ENCODE data around the gene NHLRC3.

NHLRC3 gene

GRCh38 chr13:39039041-39039440 is 785 bp downstream of the NHLRC3 start:
- H3K27ac ChIP-seq = peak overlapping the region in 1 of 2 donors; percentile 78
- H3K4me3 ChIP-seq = peak overlapping the region; percentile 89
- no peak for TF ChIP-seq CTCF (IDR thresholded peaks at IDR 0.05)
- DNase-seq (ENCODE audit: low spot score) = no peak

- Histone ChIP-seq H3K27ac (peak overlapping the region in 1 of 2 donors; percentile 44), H3K4me3 (no peak overlapping the region)
- no peak for DNase-seq (ENCODE audit: low spot score)
- no peak for TF ChIP-seq CTCF (IDR thresholded peaks at IDR 0.05)
Measured at GRCh38 chr13:39040206-39040605, 1.9 kb downstream of the NHLRC3 start.

GRCh38 chr13:39044536-39044935 is 6.3 kb downstream of the NHLRC3 start:
- DNase-seq (ENCODE audit: low spot score) = no peak
- Histone ChIP-seq H3K4me3 (no peak overlapping the region), H3K27ac (no peak overlapping the region)
- no peak for TF ChIP-seq CTCF (IDR thresholded peaks at IDR 0.05)

GRCh38 chr13:39047560-39047959 is 9.3 kb downstream of the NHLRC3 start:
- no peak overlapping the region for H3K4me3 ChIP-seq
- TF ChIP-seq CTCF (IDR thresholded peaks at IDR 0.05) = no peak
- no peak overlapping the region for H3K27ac ChIP-seq
- no peak for DNase-seq (ENCODE audit: low spot score)

GRCh38 chr13:39048806-39049205 is 10.6 kb downstream of the NHLRC3 start:
- Histone ChIP-seq H3K4me3 (no peak overlapping the region), H3K27ac (no peak overlapping the region)
- no peak for TF ChIP-seq CTCF (IDR thresholded peaks at IDR 0.05)
- DNase-seq (ENCODE audit: low spot score) = no peak

- H3K4me3 ChIP-seq = no peak overlapping the region
- TF ChIP-seq CTCF (IDR thresholded peaks at IDR 0.05) = no peak
- no peak overlapping the region for H3K27ac ChIP-seq
- DNase-seq (ENCODE audit: low spot score) = no peak
Measured at GRCh38 chr13:39049274-39049673, 11.0 kb downstream of the NHLRC3 start.

GRCh38 chr13:39051157-39051556 is 12.9 kb downstream of the NHLRC3 start:
- no peak overlapping the region for H3K27ac ChIP-seq
- no peak for TF ChIP-seq CTCF (IDR thresholded peaks at IDR 0.05)
- H3K4me3 ChIP-seq = no peak overlapping the region
- DNase-seq (ENCODE audit: low spot score) = no peak
